ENCODE results near the gene CYP1A2. TPM values are rescaled to one million over a fixed set of nuclear protein-coding genes. Genes with fewer than 3 reads are reported as not detected.

The CYP1A2 gene
- total and polyA plus RNA-seq, 11 donors, result not detected

- no peaks in the 10 kb centered on the region for H3K27me3 ChIP-seq
- H3K9me3 ChIP-seq, result no peaks in the 10 kb centered on the region
- H3K36me3 ChIP-seq, result no peaks in the 10 kb centered on the region
- H3K4me3 ChIP-seq, result no peak overlapping the region
- ATAC-seq (no peak), DNase-seq (no peak)
- intact Hi-C loops (cut with DNase I), result no loop called here
- peak overlapping the region in 1 of 12 donors; percentile 97 for H3K27ac ChIP-seq
- H3K4me1 ChIP-seq, result peaks cover 2 to 84% (median 19%) of the 10 kb centered on the region in 12 donors
- TF ChIP-seq, protein P1, sequence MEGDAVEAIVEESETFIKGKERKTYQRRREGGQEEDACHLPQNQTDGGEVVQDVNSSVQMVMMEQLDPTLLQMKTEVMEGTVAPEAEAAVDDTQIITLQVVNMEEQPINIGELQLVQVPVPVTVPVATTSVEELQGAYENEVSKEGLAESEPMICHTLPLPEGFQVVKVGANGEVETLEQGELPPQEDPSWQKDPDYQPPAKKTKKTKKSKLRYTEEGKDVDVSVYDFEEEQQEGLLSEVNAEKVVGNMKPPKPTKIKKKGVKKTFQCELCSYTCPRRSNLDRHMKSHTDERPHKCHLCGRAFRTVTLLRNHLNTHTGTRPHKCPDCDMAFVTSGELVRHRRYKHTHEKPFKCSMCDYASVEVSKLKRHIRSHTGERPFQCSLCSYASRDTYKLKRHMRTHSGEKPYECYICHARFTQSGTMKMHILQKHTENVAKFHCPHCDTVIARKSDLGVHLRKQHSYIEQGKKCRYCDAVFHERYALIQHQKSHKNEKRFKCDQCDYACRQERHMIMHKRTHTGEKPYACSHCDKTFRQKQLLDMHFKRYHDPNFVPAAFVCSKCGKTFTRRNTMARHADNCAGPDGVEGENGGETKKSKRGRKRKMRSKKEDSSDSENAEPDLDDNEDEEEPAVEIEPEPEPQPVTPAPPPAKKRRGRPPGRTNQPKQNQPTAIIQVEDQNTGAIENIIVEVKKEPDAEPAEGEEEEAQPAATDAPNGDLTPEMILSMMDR (IDR thresholded peaks at IDR 0.05), result no peak
- no peak for TF ChIP-seq POLR2A (IDR thresholded peaks at IDR 0.05)
- whole genome bisulfite sequencing, 4 donors, result 73 to 87% (median 81%) methylated on average over 4 of the region's 4 CpGs
Measured at GRCh38 chr15:74775894-74776293, 27.2 kb downstream of the CYP1A2 start.

GRCh38 chr15:74776821-74777768, 28.4 kb downstream of the CYP1A2 start:
- intact Hi-C loops (cut with DNase I), result no loop called here
- peak overlapping the region in 1 of 12 donors; percentile 27 for H3K4me3 ChIP-seq

DNA sequence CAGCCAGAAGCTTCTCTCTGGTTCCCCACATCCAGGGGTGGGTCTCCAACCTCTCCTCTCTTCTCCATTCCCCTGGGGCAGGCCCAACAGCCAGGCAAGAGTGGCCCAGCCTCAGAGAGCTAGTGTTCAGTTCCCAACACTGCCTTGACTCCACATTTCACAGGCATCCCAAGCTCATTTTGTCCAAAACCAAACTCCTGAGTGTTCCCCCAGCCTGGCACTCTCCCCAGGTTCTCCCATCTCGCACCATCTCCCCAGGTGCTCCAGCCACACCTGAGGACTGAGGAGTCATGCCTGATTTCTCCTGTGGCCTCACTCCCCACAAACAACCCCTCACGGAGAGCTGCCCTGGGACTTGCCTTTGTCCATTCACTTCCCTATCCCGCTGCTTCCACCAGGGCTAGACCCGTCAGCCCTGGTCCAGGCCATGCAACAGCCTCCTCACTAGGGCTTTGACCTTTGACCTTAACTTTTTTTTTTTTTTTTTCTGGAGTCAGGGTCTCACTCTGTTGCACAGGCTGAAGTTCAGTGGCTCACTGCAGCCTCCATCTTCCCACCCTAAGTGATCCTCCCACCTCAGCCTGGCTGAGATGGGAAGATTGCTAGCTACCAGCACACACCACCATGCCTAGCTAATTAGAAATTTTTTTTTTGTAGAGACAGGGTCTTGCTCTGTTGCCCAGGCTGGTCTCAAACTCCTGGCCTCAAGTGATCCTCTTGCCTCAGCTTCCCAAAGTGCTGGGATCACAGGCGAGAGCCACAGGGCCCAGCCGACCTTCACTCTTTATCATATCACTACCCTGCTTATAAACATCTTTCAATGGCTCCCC, 29.3 kb downstream of the CYP1A2 start:
- Histone ChIP-seq H3K4me1 (peaks cover 10 to 86% (median 28%) of the 10 kb centered on the region in 12 donors), H3K4me3 (peak overlapping the region in 1 of 12 donors; percentile 27), H3K27ac (peak overlapping the region in 3 of 12 donors; percentile 9 to 97 (median 17)), H3K27me3 (no peaks in the 10 kb centered on the region), H3K36me3 (no peaks in the 10 kb centered on the region), H3K9me3 (no peaks in the 10 kb centered on the region)
- TF ChIP-seq, protein P1 (IDR thresholded peaks at IDR 0.05), result no peak
- no peak for TF ChIP-seq POLR2A (IDR thresholded peaks at IDR 0.05)
- intact Hi-C loops (cut with DNase I), result no loop called here
- DNase-seq (no peak), ATAC-seq (no peak)
- WGBS, 4 donors, result 86 to 92% (median 90%) methylated on average over 6 of the region's 6 CpGs

More at GRCh38 chr15:74776821-74777768, 28.4 kb downstream of the CYP1A2 start:
- Histone ChIP-seq H3K4me1 (peaks cover 10 to 84% (median 24%) of the 10 kb centered on the region in 12 donors), H3K9me3 (no peaks in the 10 kb centered on the region), H3K27me3 (no peaks in the 10 kb centered on the region), H3K36me3 (no peaks in the 10 kb centered on the region), H3K27ac (peak overlapping the region in 4 of 12 donors; percentile 7 to 97 (median 28))
- ATAC-seq, result peak in 1 of 4 donors; percentile 20
- 17 to 22% (median 19%) methylated on average over 11 to 13 of the region's 13 CpGs for WGBS, 4 donors
- DNase-seq, result no peak
- TF ChIP-seq, protein P1 (IDR thresholded peaks at IDR 0.05), result no peak
- TF ChIP-seq POLR2A (IDR thresholded peaks at IDR 0.05), result no peak

DNA sequence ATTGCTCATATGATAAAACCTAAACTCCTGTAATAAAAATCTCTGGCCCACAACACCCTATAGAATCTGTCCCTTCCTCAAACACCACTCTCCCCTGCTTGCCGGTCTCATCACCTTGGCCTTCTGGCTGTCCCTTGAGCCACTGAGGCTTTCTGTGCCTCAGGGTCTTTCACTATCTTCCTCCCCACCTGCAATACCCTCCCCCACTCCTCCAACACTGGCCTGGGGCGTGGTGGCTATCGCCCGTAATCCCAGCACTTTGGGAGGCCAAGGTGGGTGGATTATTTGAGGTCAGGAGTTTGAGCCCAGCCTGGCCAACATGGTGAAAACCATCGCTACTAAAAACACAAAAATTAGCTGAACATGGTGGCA, 29.9 kb downstream of the CYP1A2 start:
- H3K4me3 ChIP-seq, result no peak overlapping the region
- no peaks in the 10 kb centered on the region for H3K9me3 ChIP-seq
- peaks cover 15 to 90% (median 34%) of the 10 kb centered on the region in 12 donors for H3K4me1 ChIP-seq
- H3K36me3 ChIP-seq, result no peaks in the 10 kb centered on the region
- TF ChIP-seq POLR2A (IDR thresholded peaks at IDR 0.05), result no peak
- TF ChIP-seq, protein P1 (IDR thresholded peaks at IDR 0.05), result no peak
- H3K27ac ChIP-seq, result peak overlapping the region in 1 of 12 donors; percentile 97
- DNase-seq (no peak), ATAC-seq (no peak)
- intact Hi-C loops (cut with DNase I), result no loop called here
- H3K27me3 ChIP-seq, result no peaks in the 10 kb centered on the region
- WGBS, 4 donors, result 91 to 100% (median 96%) methylated on average over 5 of the region's 5 CpGs
